Activated CD8-positive, alpha-beta memory T cell treated with anti-CD3 and anti-CD28 coated beads for 36 hours (primary cell): ENCODE measurements around the gene MFSD12. TPM values are rescaled to one million over a fixed set of nuclear protein-coding genes. Genes with fewer than 3 reads are reported as not detected.
"Not testable (repeated sequence)": the region's sequence is repeated elsewhere in the genome, so short reads cannot be mapped to it uniquely, and the experiment has no call there.

ENCODE experiments used
- CTCF ChIA-PET: fragments of 350-600 bp; sonication (Branson Sonifier 250); formaldehyde crosslinking; loops from one replicate; lab custom pipeline; 2021; ENCODE audit warnings: antibody characterized with exemption; lab: Charles Lee
- POLR2A ChIA-PET: fragments of 350-600 bp; sonication (Branson Sonifier 250); formaldehyde crosslinking; loops from one replicate; lab custom pipeline; 2021; ENCODE audit warnings: antibody characterized with exemption; lab: Charles Lee
- total RNA-seq, 2 experiments: library from RNA; stranded (reverse); gene quantifications; one replicate each; pipeline ENCODE4 v1.2.3, GENCODE V29; 2021

The MFSD12 gene
- total RNA-seq, 2 experiments from 2014 or later = 118 to 124 TPM

DNA sequence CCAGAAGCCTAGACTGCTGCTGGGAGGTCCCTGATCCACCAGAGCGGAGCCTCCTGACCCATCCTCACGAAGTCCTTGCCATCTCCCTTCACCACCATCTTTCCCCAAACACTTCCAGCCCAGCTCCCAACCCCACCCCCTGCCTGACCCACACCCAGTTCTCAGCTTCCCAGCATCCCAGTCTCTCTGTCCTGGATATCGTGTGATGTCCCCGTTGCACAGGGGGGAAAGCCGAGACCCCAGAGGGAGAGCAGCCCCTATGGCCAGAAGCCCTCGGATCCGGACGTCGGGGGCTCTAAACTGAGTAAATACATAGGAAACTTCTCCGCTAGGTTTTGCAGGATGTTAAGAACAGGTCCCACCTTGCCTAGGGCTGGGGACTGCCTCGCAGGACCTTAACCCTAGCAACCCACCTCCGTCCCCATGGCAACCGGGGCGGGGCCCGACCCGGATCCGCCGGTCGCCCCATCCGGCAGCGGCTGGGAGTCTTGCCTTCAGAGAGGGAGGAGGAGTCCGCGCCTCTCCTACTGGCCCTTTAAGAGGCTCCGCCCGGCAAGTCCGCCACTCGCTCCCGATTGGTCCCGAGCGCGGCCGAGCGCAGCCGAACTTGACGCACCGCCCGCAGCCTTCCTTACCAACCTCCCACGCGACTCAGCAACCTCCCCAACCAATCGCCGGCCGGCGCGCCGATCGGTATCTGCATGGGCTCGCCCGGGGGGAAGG, 14.9 kb upstream of the MFSD12 start:
- CTCF ChIA-PET = no interaction called here

DNA sequence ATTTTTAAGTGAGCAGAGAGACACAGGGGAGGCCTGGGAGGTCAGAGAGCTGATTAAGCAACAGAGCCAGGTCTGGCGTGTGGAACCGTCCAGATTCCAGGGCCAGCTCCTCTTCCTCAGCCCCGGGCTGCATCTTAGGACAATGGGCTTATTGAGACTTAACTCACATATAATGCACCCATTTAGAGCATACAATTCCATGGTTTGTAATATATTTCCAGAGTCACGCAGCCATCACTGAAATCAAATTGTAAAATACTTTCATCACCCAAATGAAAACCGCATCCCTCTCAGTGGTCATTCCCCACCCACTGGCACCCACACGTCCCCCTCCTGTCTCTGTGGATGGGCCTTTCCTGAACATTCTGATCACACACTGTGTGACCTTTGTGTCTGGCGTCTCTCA, 13.2 kb upstream of the MFSD12 start:
- ChIA-PET POLR2A (no interaction called here), CTCF (interaction anchor here (0.5 to 0.7 kb wide), 2 partner anchors 70 to 106 kb away, joined by 3 read pairs; partner anchors contain the start of gene DOHH)

More for the DNA sequence above, 14.9 kb upstream of the MFSD12 start:
- POLR2A ChIA-PET = no interaction called here

- CTCF ChIA-PET = interaction anchor here (0.5 to 0.7 kb wide), 2 partner anchors 70 to 106 kb away, joined by 3 read pairs; partner anchors contain the start of gene DOHH
- POLR2A ChIA-PET = not testable (repeated sequence)
Measured at GRCh38 chr19:3570042-3570441, 12.7 kb upstream of the MFSD12 start.

DNA sequence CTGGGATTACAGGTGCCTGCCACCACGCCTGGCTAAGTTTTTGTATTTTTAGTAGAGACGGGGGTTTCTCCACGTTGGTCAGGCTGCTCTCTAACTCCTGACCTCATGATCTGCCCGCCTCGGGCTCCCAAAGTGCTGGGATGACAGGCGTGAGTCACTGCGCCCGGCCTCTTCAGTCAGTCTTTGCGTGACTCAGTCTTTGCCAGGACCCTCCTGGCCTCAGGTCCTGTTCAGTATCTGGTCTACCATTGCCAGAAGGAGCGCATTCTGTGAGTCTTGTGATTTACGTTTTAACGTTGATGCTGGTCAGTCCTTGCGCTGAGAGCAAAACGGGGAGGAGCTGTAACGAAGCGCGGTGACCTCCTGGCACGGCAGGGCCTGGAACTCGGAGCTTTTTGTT, 7.8 kb upstream of the MFSD12 start:
- ChIA-PET CTCF (interaction anchor here (0.6 kb wide), 1 partner anchor 16 kb away, joined by 3 read pairs; no protein-coding TSS in a partner anchor), POLR2A (interaction anchor here (0.7 kb wide), 1 partner anchor 8 kb away, joined by 3 read pairs; no protein-coding TSS in a partner anchor)

GRCh38 chr19:3563709-3564524, 6.5 kb upstream of the MFSD12 start:
- POLR2A ChIA-PET = no interaction called here
- CTCF ChIA-PET = no interaction called here

DNA sequence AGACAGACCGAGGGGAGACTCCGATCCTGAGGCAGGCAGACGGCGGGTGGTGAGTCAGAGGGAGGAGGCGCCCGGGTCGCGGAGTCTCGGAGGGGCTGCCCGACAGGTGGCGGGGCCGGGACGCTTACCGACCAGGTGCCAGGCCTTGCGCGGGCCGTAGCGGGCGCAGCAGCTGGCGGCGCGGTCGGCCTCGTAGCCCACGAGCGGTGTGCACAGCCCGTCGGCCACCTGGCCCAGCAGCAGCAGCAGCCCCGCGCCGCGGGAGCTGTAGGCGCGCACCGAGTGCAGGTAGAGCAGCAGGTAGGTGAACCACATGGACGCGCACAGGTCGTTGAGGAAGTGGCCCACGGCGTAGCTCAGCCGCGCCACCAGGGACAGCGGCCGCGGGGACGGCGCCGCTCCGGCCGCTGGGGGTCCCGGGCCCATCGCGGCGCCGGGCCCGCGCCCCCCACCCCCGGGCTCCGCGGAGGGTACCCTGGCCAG, 367 bp downstream of the MFSD12 start:
- ChIA-PET POLR2A (interaction anchor here (0.6 to 1.1 kb wide), 3 partner anchors 8 to 17 kb away, joined by 3 to 9 read pairs (median 5); no protein-coding TSS in a partner anchor), CTCF (interaction anchor here (0.6 to 5.2 kb wide), 7 partner anchors 10 to 282 kb away, joined by 3 to 43 read pairs (median 4); partner anchors contain the start of gene GIPC3)

DNA sequence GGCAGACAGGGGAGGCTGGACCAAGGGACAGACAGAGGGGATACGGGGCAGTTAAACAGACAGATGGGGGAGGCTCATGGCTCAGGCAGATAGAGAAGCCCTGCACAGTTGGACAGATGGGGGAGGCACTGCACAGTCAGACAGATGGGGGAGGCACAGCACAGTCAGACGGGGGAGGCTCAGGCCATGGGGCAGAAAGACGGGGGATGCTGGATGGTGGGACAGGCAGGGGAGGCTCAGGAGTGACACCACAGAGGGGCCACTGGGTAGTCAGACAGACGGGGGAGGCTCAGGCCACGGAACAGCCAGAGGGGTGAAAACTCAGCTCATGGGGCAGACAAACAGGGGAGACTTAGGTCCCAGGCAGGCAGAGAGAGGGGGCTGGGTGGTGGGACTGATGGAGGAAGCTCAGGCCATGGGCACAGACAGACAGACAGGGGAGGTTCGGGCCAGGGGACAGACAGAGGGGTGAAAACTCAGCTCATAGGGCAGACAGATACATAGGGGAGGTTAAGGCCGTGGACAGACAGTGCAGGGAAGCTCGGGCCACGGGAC, 886 bp downstream of the MFSD12 start:
- ChIA-PET CTCF (interaction anchor here (0.6 to 5.2 kb wide), 7 partner anchors 10 to 115 kb away, joined by 3 to 43 read pairs (median 4); partner anchors contain the start of gene GIPC3), POLR2A (interaction anchor here (0.6 to 1.1 kb wide), 3 partner anchors 9 to 17 kb away, joined by 3 to 9 read pairs (median 5); no protein-coding TSS in a partner anchor)

DNA sequence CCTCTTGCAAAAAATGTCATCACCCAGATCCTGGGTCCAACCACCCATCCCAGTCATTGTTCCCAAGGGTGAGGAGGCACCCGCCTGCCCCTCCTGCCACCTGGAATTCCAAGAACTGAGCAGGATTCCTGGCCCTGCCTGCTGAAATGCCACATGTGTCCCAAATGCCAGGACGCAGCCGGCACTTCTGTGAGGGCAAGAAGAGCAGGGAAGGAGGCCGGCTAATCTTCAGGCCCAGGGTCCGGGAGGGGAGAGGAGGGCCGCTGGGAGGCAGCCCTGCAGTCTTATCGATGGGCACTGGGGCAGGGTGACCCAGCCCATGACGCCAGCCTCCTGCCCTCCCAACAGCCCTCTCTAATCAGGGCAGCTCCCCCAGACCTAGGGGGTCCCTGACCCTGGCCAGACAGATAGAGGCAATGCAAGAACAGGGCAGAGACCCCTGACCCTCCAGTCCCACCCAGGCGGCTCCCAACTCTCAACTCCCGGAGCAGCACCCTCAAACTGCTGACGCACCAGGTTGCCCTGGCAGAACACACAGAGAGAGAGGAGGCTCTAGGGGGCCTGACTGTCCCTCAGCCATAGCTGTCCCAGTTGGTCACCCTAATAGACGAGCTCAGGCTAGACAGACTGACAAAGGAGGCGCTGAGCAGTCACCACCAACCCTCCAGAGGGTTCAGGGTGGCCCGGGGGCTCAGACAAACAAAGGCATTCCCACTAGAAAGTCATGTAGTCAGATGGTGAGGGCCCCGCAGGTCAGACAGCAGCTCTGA, 1.5 kb downstream of the MFSD12 start:
- POLR2A ChIA-PET = interaction anchor here (0.9 to 1.1 kb wide), 2 partner anchors 10 to 18 kb away, joined by 5 to 9 read pairs; no protein-coding TSS in a partner anchor
- CTCF ChIA-PET = interaction anchor here (0.6 to 5.2 kb wide), 5 partner anchors 9 to 116 kb away, joined by 3 to 43 read pairs (median 4); partner anchors contain the start of gene GIPC3

- ChIA-PET CTCF (interaction anchor here (0.7 to 1.6 kb wide), 4 partner anchors 12 to 147 kb away, joined by 3 to 8 read pairs (median 4); partner anchors contain the start of gene TEKTIP1), POLR2A (interaction anchor here (0.5 to 0.9 kb wide), 3 partner anchors 8 to 1556 kb away, joined by 4 to 7 read pairs (median 4); no protein-coding TSS in a partner anchor)
Measured at GRCh38 chr19:3554254-3555083, 2.9 kb downstream of the MFSD12 start.

DNA sequence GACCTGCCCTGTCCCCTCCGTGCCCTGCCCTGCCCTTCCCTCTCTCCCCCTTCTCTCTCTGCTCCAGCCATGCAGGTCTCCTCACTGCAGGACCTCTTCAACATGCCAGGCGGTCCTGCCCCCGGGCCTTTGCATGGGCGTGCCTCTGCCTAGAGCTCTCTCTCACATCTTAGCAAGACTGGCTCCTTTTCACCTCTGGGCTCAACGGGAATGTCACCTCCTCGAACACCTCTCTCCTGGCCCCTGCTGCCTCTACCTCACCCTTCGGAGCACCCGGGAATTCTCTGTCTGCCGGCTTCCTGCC, 5.6 kb downstream of the MFSD12 start:
- ChIA-PET CTCF (no interaction called here), POLR2A (no interaction called here)

DNA sequence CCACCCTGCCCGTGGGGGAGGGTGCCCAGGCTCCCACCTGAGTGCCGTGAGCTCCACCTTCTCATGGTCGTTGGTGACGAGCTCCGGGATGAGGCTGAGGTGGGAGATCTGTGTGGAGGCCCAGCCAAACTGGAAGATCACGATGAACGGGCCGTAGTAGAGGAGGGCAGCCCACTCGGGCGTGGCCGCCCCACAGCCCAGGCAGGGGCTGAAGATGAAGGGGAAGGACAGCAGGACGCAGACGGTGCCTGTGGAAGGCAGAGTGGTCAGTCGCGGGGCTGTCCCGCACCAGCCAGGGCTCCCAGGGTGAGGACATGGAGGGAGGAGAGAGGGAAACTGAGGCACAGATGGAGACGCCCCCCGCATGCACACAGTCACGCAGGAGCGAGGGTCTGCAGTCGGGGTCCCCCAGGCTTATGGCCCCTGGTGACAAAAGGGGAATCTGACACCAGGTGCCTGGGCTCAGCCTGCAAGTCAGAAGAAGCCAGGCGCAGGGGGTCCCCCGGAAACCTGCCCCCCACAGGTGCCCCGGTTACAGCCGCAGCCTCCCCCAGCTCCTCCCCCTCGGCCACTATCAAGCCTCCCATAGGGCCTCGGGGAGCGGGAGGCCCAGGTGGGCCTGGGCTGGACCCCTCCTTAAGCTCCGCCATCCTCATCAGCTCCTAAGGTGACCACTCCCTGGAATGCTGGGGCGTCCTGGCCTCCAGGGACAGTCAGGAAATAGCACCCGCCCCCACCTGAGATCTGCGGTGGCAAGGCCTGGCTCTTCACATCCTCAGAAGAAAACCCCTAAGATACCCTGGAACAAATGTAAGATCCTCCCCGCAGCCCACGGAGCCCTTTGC, 6.2 kb downstream of the MFSD12 start:
- POLR2A ChIA-PET = interaction anchor here (1.1 kb wide), 1 partner anchor 12 kb away, joined by 3 read pairs; the partner anchor contains the start of gene TEKTIP1
- CTCF ChIA-PET = no interaction called here

DNA sequence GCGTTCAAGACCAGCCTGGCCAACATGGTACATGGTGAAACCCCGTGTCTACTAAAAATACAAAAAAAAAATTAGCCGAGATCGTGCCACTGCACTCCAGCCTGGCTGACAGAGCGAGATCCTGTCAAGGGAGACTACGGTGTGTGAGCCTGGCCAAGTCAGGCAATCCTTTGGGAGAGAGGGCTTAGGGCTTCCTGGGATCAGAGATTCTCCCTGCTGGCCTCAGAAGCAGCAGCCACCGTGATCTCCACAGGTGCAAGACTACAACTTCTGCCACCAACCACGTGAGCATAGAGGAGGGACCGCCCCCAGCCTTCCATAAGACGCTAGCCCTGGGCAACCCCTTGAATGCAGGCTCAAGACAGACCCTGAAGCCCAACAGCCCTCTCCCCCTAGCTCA, 7.6 kb downstream of the MFSD12 start:
- ChIA-PET CTCF (no interaction called here), POLR2A (interaction anchor here (1.1 kb wide), 1 partner anchor 11 kb away, joined by 3 read pairs; the partner anchor contains the start of gene TEKTIP1)

DNA sequence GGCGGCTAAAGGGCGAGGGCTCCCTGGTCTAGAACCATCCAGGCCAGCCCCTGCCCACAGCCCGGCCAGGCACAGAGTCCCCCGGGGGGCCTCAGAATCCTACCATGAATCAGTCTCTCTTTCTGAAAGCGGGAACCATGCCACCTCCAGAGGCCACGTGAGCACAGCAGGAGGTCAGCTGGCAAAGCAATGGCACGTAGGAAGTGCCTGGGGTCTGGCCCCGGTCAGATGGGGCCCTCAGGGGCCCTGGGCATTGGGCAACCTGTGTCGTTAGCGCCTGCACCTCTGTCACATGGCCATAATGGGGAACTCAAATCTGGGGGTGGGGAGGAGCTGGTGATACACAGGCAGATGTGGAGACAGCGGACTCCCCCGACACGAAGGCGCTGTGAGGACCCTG, 8.8 kb downstream of the MFSD12 start:
- CTCF ChIA-PET = interaction anchor here (0.5 to 4.7 kb wide), 3 partner anchors 9 to 171 kb away, joined by 3 to 43 read pairs (median 7); partner anchors contain the start of gene MFSD12
- POLR2A ChIA-PET = no interaction called here

GRCh38 chr19:3547767-3548282, 9.6 kb downstream of the MFSD12 start:
- POLR2A ChIA-PET = no interaction called here

DNA sequence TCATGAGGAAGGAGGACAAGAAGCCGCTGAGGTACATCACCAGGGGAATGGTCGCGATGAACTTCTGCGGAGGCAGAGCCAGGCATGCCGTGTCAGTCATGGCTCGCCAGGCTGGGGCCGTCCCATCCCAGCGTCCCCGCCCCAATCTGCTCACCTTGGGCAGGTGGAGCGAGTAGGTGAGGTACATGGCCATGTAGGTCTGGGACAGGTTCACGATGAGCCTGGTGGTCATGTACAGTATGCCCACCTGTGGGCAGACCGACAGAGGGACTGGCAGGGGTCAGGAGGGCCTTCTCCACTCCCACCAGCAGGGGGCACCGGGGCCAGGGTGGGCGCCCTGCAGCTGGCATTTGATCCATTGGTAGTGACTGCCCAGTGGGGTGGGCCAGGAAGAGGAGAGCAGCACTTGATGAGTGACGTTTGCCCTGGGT, 10.1 kb downstream of the MFSD12 start:
- POLR2A ChIA-PET = no interaction called here
- CTCF ChIA-PET = interaction anchor here (1.5 to 4.7 kb wide), 3 partner anchors 10 to 39 kb away, joined by 3 to 43 read pairs (median 4); partner anchors contain the start of gene MFSD12

More at GRCh38 chr19:3547767-3548282, 9.6 kb downstream of the MFSD12 start:
- CTCF ChIA-PET = interaction anchor here (0.5 to 4.7 kb wide), 3 partner anchors 10 to 171 kb away, joined by 3 to 43 read pairs (median 7); partner anchors contain the start of gene MFSD12
